ENCODE data around the gene SIMC1. TPM values are rescaled to one million over a fixed set of nuclear protein-coding genes. Genes with fewer than 3 reads are reported as not detected.
"Not testable (repeated sequence)": the region's sequence is repeated elsewhere in the genome, so short reads cannot be mapped to it uniquely, and the experiment has no call there.

Gene SIMC1
- total RNA-seq, 1 donor from 2014 or later, result 11.5 TPM

DNA sequence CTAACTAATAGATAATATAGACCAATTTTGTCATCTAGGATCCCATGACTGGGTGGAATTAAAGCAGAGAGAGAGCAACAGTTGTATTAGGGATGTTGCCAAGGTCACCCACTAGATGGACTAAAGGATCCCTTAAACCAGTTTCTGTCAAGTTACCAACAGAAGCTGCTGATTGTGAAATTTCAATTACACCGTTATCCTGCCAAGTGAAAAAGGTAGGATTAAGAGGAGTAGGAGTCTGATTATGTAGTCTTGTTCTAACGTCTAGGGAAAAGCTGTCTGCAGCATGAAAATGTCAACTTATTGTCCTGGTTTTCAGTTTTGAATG lies 15.8 kb downstream of the SIMC1 start:
- not testable (repeated sequence) for H3K4me3 ChIP-seq (ENCODE audit: low read depth, low read length); DNase-seq (ENCODE audit: low read depth); H3K36me3 ChIP-seq (ENCODE audit: control insufficient read depth, insufficient read depth, low read length); H3K27me3 ChIP-seq (ENCODE audit: control insufficient read depth, insufficient read depth, low read length)

- H3K4me3 ChIP-seq (ENCODE audit: low read depth, low read length); H3K27me3 ChIP-seq (ENCODE audit: control insufficient read depth, insufficient read depth, low read length); DNase-seq (ENCODE audit: low read depth); H3K36me3 ChIP-seq (ENCODE audit: control insufficient read depth, insufficient read depth, low read length): not testable (repeated sequence)
These were observed 19.8 kb downstream of the SIMC1 start for GRCh38 chr5:176257871-176258505.

DNA sequence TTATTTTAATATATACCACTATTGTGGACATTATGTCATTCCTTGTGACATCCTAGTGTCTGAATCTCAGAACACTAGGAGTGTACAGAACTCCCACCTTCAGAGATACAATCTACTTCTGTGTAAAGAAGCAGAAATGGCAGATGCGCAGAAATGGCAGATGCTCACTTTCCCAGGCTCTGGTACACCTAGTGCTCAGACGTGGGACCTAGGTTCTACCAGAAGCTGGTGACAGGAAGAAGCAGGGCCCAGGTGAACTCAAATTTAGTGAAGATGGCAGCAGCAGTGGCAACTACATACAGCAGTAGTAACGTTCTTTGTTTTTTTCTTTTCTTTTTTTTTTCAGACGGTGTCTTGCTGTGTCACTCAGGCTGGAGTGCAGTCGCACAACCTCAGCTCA lies 22.5 kb downstream of the SIMC1 start:
- H3K4me3 ChIP-seq (ENCODE audit: low read depth, low read length); H3K36me3 ChIP-seq (ENCODE audit: control insufficient read depth, insufficient read depth, low read length); H3K27me3 ChIP-seq (ENCODE audit: control insufficient read depth, insufficient read depth, low read length); DNase-seq (ENCODE audit: low read depth): not testable (repeated sequence)

- DNase-seq (ENCODE audit: low read depth); H3K4me3 ChIP-seq (ENCODE audit: low read depth, low read length); H3K27me3 ChIP-seq (ENCODE audit: control insufficient read depth, insufficient read depth, low read length); H3K36me3 ChIP-seq (ENCODE audit: control insufficient read depth, insufficient read depth, low read length): not testable (repeated sequence)
These were observed 28.2 kb downstream of the SIMC1 start for GRCh38 chr5:176266448-176266847.

DNA sequence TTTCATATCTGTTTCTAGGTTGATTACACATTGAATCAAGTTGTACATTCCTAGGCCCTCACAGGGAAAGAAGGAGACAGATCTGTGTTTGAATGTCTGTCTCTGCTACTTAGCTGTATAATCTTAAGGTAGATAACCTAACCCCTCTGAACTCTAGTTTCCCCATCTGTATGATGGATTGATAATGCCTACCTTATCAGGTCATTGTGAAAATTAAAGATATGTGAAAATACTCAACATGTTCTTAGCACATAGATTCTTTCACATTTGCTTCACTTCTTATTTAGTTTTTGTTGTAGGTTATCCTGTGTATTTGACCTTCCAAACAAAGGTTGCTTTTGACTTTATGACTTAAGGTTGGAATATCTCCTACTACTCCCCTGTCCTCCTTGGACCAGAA lies 50.8 kb downstream of the SIMC1 start:
- H3K36me3 ChIP-seq (ENCODE audit: control insufficient read depth, insufficient read depth, low read length); H3K27me3 ChIP-seq (ENCODE audit: control insufficient read depth, insufficient read depth, low read length); DNase-seq (ENCODE audit: low read depth); H3K4me3 ChIP-seq (ENCODE audit: low read depth, low read length): not testable (repeated sequence)

- H3K27me3 ChIP-seq (ENCODE audit: control insufficient read depth, insufficient read depth, low read length); H3K4me3 ChIP-seq (ENCODE audit: low read depth, low read length); DNase-seq (ENCODE audit: low read depth): not testable (repeated sequence)
These were observed 52.0 kb downstream of the SIMC1 start for GRCh38 chr5:176290057-176290840.

DNA sequence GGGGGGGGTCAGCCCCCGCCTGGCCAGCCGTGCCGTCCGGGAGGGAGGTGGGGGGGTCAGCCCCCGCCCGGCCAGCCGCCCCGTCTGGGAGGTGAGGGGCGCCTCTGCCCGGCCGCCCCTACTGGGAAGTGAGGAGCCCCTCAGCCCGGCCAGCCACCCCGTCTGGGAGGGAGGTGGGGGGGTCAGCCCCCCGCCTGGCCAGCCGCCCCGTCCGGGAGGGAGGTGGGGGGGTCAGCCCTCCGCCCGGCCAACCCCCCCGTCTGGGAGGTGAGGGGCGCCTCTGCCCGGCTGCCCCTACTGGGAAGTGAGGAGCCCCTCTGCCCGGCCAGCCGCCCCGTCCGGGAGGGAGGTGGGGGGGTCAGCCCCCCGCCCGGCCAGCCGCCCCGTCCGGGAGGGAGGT lies 67.1 kb downstream of the SIMC1 start:
- not testable (repeated sequence) for DNase-seq (ENCODE audit: low read depth); H3K4me3 ChIP-seq (ENCODE audit: low read depth, low read length); H3K36me3 ChIP-seq (ENCODE audit: control insufficient read depth, insufficient read depth, low read length); H3K27me3 ChIP-seq (ENCODE audit: control insufficient read depth, insufficient read depth, low read length)

More at GRCh38 chr5:176290057-176290840, 52.0 kb downstream of the SIMC1 start:
- not testable (repeated sequence) for H3K36me3 ChIP-seq (ENCODE audit: control insufficient read depth, insufficient read depth, low read length)

DNA sequence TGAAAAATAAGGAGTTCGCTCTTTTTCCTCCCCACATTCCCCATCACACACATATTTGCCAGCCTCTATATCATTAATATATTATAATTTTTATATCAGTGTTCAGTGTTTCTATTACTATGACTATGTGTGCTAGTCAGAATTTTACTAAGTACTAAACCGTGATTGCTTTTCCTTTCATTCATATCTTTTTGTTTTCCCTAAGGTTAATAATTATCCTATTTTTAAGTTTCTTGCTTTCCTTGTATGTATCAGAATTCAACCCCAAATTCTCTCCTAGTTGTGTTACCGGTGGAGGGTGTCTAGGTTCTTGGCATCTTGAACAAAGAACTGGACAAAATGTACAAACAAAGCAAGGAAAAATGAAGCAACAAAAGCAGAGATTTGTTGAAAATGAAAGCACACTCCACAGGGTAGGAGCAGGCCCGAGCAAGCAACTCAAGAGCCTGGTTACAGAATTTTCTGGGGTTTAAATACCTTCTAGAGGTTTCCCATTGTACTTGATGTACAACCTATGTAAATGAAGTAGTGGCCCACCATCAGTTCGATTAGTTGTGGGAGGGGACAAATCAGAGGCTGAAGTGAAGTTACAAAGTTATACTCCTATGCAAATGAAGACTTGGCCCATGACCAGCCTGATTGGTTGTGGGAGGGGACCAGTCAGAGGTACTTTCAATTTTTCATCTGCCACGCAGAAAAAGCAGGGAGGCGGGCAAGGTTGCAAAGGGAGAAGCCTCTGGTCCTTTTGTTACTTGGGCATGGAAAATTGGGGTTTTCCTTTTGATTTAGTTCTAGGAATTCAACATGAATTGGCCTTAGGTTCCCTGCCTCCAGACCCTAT lies 79.5 kb downstream of the SIMC1 start:
- Histone ChIP-seq H3K27me3 (ENCODE audit: control insufficient read depth, insufficient read depth, low read length) (no peaks in the 10 kb centered on the region), H3K36me3 (ENCODE audit: control insufficient read depth, insufficient read depth, low read length) (no peaks in the 10 kb centered on the region), H3K4me3 (ENCODE audit: low read depth, low read length) (no peak overlapping the region)
- no peak for DNase-seq (ENCODE audit: low read depth)
- TF ChIP-seq CTCF (IDR thresholded peaks at IDR 0.05; ENCODE audit: insufficient read depth, low read length, poor library complexity, severe bottlenecking), result no peak

DNA sequence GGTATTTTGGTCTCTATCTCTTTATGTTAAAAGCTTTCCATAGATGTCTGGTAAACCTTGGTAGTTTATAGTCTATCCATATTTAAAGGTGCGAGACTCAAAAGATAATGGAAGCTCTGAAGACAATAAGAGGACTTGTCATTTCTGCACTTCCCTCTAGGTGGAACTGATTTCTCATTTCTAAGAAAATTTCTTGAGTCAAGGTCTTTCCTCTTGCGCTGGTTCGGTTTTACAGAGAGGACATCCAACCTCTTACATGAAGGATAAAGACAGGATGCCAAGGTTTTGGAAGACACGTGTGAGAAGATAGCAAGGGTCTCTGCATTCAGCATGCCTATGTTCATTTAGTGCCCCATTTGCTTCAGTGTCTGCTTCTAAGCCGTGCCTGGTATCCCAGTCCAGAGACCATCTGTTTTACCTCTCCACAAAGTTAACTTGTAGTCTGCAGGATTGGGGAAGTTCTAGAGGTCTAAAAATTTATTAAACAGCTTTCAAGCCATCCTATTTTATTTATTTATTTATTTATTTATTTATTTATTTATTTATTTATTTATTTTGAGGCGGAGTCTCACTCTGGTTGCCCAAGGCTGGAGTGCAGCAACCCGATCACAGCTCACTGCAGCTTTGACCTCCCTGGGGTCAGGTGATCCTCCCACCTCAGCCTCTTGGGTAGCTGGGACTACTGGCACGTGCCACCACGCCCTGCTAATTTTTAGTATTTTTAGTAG lies 81.8 kb downstream of the SIMC1 start:
- no peaks in the 10 kb centered on the region for H3K36me3 ChIP-seq (ENCODE audit: control insufficient read depth, insufficient read depth, low read length)
- H3K27me3 ChIP-seq (ENCODE audit: control insufficient read depth, insufficient read depth, low read length), result no peaks in the 10 kb centered on the region
- H3K4me3 ChIP-seq (ENCODE audit: low read depth, low read length), result no peak overlapping the region
- no peak for TF ChIP-seq CTCF (IDR thresholded peaks at IDR 0.05; ENCODE audit: insufficient read depth, low read length, poor library complexity, severe bottlenecking)
- no peak for DNase-seq (ENCODE audit: low read depth)
